GM18867 (cell line): ENCODE results near the gene TNFRSF14.

Experiments used
- ATAC-seq: cut with Tn5 transposase; IDR thresholded peaks from one replicate; pipeline ENCODE4 v1.9.1; 2021; ENCODE audit warnings: mild to moderate bottlenecking, moderate library complexity; ENCODE audit not compliant: unreplicated experiment

TNFRSF14 gene

DNA sequence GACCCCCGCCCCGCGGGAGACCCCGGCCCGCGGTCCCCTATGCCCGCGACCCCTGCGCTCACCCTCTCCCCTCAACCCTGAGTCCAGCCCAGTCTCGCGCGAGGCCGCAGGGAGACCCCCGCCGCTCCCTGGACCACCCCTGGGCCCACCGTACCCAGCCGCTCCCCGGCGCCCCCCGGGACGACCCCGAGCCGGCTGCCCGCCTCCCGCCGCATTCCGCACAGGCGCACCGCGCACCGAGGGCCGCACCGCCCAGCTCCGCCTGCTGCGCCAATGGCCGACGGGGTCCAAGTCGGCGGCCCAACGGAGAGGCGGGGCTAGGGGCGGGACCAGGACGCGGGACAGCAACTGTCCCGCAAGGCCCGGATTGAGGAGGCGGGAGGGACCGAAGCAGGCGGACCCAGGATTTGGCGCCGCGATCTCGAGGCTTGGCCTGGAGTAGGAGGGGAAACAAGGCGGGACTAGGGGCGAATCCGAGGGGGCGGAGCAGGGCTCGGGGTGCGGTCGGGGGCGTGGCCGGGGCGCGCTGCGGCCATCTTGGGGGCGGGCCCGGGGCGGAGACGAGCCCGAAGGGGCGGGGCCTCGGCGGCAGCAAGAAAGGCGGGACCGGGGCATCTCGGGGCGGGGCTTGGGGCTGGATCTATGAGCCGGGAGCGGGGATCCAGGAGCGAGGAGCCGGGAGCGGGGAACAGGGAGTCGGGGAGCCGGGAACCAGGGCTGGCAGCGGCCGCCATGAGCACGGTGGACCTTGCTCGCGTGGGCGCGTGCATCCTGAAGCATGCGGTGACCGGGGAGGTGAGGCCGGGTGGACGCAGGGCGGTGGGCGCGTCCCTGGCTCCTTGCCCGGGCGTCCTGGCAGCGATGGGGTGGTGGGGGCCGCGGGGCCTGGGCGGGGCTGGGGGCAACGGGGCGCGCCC lies 30.2 kb downstream of the TNFRSF14 start, which contains the start of gene PRXL2B:
Gene PRXL2B, plus strand, starts transcription at position 624 of the 917 bp plus-strand sequence. Its CDS starts 109 bp downstream, at position 733.
- peak; percentile 69 for ATAC-seq

GRCh38 chr1:2587071-2587859 lies 31.1 kb downstream of the TNFRSF14 start:
- ATAC-seq = no peak

GRCh38 chr1:2587860-2588571 lies 31.8 kb downstream of the TNFRSF14 start:
- no peak for ATAC-seq

GRCh38 chr1:2588661-2589430 lies 32.7 kb downstream of the TNFRSF14 start:
- ATAC-seq = no peak

- ATAC-seq = no peak
Observed at GRCh38 chr1:2589431-2590232, 33.5 kb downstream of the TNFRSF14 start.

DNA sequence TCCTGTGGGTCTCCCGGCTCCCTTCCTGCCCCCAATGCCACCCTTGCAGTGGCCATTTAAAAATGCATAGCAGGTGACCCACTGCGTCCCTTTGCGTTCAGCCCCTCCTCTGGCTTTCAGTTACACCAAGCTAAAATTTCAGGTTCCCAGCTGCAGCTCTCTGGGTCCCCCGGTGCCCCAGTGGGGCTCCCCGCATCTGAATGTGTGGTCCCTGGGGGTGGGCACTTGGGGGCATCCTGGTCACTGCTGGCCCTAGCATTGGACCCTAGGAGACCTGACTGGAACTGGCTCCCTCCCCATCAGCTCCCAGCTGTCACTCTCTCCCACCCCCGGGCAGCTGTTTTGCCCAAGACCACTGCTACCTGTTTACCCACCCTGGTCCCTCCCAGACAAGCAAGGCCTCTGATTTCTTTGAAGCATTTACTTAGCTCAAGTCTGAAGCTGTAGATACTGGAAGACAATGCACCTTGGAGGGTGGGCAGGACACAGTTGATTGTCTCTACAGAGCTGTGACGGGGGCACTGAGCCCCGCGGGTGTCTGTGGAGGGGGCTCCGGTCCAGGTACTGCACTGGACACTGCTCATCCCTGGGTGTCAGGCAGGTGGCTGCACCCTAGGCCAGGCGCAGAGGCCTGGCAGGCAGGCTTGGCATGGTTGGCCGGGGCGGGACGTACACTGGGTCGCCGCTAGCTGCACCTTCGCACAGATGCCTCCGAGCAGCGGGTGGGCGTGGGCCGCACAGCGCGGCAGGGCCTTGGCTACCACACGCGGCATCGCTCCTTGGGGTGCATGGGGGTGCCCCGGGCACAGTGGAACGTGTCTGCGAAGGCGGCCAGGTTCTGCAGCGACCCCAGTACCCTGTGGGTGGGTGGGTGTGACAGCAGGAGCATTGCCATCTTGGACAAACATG lies 34.3 kb downstream of the TNFRSF14 start:
- ATAC-seq = no peak

DNA sequence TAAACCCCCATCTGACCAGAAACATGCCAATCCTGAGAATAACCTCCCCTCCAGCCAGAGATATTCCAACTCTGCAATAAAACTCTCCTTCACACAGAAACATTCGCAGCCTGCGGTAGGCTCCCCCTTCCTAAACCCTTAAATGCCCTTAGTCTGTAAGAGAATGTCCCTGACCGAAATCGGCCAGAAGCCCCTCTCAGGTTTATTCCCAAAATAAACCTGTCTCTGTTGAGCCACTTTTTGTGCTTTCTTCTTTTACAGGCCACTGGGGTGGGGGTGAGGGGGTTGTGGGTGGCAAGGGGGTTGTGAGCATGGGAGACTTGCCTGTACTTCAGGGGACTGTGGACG lies 35.0 kb downstream of the TNFRSF14 start:
- ATAC-seq = no peak

GRCh38 chr1:2591581-2592261 lies 35.5 kb downstream of the TNFRSF14 start:
- ATAC-seq = no peak

DNA sequence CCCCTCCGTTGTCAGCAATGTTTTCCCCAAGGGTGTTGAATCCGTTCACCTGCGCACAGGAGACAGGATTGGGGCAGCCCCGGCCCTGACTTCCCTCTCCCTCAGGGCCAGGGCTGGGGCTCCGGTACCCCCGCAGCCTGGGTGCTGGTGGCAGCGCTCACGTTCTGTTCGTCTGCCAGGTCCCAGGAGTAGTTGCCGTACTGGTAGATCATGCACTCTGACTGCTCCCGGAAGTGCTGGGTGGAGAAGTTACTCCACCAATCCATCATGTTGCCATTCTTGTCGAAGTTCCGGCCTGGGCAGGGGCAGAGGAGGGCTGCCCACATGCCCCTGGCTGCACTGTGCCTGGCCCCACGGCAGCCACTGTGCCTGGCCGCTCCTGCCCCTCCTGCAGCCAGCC lies 36.5 kb downstream of the TNFRSF14 start:
- ATAC-seq = no peak

DNA sequence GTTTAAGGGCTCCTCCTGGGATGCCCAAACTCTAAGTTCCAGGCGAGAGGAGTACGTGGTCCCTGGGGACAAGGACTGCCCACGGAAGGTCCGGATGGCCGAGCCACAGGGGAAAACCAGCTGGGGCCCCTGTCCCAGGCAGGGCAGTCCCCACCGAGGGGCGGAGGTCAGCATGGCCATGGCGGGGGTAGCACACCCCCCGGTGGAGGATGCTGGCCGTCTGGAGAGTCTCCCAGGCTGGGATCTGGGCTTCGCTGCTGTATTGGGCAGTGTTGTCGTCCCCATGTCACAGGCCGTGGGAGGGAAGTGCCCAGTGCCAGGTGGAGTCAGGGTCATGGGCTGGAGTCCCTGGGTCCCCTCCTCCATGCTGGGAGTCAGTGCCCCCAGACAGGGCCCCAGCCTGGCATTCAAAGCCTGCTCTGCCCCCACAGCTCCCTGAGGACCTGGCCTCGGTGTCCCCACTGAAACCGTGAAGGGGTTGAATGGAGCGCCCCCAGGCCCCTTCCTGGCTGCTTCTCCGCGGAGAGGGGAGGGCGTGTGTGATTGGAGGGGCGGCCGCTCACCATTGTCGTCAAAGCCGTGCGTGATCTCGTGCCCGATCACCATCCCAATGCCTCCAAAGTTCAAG lies 37.2 kb downstream of the TNFRSF14 start:
- no peak for ATAC-seq

DNA sequence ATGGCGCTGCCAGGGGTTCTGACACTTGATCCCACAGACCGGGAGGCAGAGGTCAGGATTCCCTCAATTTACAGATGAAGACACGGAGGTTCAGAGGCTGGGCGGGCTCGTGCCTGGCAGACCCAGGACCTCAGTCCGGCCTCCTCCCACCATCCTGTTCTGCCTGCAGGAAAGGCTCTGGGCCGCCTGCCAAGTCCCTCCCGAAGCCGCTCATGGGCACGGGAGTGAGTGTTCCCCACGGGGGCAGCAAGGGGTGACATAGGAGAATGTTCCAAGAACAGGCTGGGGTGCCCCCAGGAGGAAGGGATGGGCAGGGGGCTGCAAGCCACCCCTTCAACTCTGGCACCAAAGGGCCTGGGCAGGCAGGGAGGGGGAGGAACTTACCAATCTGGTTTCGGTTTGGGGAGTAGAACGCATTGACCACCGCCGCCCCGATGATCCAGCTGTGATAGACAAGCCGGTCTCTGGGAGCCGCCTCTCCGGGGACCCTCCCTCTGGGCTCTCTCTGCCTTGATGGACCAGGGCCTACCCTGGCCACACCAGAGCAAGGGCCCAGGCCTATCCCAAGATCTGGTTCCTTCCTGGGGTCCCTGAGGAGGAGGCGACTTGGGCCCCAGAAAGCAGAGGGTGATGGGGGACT lies 38.0 kb downstream of the TNFRSF14 start:
- ATAC-seq = no peak

- no peak for ATAC-seq
Observed at GRCh38 chr1:2594641-2595131, 38.5 kb downstream of the TNFRSF14 start.

GRCh38 chr1:2595261-2595811 lies 39.2 kb downstream of the TNFRSF14 start:
- no peak for ATAC-seq

DNA sequence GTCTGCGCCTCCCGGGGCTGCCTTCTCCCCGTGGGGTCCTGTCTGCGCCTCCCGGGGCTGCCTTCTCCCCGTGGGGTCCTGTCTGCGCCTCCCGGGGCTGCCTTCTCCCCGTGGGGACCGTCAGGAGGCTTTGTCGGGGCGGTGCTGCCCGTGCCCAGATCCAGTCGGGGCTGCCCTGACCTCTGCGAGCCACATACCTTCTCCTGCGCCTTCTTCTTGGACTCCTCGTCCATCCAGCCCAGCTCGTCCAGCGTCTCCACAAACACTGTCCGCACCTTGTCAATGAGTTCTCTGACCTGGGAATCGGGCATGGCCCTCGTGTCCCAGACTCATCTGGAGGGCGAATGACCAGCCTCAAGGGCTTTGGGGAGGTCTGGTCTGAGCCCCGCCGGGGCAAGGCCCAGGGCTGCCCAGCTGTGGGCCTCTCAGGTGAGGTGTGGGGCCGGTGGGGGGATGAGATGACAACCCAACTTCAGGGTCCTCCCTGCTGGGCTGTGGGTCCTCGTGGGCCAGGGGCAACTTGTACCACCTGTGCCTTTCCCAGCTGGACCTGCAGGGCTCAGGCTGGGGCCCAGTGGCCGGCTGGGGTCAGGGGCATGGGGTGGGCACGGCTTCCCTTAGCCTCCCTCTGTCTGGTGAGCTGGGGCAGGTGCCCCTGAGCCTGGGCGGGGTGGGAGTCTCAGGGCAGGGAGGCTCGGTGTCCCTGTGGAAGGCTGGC lies 39.8 kb downstream of the TNFRSF14 start:
- ATAC-seq = no peak

DNA sequence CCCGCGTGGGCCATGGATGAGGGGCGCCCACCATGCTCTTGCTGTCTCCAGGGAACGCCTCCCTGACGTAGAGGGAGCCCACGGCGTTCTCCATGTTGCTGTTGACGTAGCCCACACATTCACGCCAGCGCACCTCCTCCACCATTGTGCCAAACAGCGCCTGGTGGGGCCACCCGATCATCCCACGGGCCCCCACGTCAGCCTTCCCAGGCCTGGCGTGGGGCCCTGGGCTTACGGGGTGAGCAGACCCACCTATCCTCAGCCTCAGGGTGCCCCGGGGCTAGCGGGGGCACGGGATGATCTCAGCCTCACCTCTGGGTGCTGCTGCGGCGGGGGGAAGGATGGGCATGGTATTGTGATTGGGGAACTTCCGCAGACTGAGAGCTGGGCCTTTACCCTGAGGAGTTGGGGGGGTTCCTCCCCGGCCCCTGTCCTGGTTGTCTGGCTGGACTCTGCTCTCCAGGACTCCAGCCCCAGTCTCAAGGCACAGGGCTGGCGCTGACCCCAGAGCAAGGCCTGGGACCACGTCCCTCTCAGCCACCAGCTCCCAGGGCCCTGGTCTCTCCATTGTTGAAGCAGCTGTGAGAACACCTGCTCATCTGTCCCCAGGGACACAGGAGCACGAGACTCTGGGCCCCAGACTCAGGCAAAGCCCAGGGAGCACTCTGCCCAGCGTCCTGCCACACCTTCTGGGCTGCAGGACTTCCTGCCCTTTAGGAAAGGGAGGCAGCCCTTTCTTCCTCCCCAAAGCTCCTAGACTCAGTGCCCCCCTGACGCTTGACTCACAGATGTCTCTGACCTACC lies 40.6 kb downstream of the TNFRSF14 start:
- ATAC-seq = no peak
